Measurements from ENCODE around the gene ITIH2.

GRCh38 chr10:7672341-7673134 lies 30.6 kb upstream of the ITIH2 start:
- TF ChIP-seq POLR2A (IDR thresholded peaks at IDR 0.05) (no peak), CTCF (IDR thresholded peaks at IDR 0.05) (no peak), POLR2AphosphoS5 (IDR thresholded peaks at IDR 0.05) (no peak), EP300 (IDR thresholded peaks at IDR 0.05) (no peak)

Measured in gastroesophageal sphincter (tissue), 3 donors.